ENCODE results near the gene CLCN3.
A peak's percentile ranks its signal among the peaks of the same experiment; 100 is the strongest.

Gene CLCN3

DNA sequence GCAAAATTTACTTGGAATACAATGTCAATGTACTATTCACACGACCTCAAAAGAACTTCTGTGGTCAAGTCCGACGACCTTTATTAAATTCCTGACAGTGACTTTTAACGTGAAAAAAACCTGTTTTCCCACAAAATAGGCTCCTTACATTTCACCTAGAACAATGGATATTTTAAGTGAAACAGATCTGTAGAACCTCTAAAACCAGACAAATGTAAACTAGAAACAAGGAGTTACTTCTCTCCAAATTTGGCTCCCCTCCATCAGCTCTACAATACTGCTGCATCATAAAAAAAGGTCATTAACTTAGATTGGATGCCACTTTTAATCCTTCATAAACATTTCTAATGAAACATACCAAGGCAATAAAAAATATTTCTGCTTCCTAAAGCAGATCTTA is 9.2 kb upstream of the CLCN3 start:
- ChIA-PET POLR2A (no interaction called here), CTCF (interaction anchor here (0.7 to 4.2 kb wide), 2 partner anchors 14 to 145 kb away, joined by 3 to 25 read pairs; no protein-coding TSS in a partner anchor)

DNA sequence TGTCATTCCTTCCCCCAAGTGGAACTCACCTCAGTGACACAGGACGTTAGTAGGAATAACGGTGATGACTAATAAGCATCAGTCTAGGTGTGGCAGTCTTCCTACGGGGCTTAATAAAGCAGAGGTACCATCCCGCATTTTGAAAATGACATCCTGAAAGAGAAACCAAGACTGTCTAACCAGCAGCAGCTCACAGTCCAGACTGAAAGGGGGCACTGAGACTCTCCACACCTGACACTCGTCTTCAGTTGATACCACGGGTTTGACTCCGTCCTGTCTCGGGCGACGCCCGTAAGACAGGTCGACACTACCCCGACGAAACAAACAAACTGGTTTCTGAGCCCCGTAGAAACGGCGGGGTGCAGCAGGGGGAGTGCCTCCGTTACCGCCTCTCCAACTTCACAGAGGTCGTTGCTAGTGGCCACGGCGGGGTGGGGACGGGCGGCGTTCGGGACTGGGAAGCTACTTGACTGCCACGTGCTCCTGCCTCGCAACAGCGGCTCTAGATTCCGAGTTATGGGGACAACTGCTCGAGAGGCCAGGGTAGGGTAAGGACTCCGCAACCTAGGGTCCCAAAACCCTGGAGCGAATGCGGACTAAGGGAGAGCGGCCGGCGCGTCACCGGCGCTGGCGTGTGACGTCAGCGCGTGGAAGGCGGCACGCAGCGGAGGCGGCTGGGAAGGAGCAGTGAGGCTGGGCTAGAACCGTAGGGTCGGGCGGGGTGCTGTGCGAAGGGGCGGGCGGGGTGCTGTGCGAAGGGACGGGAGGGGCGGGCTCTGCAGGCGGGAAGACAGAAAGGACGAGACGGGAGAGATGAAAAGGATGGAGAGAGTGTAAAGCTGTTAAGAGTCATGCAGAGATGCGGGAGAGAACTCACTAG is 8.1 kb upstream of the CLCN3 start, which contains the start of gene NEK1:
TSS of gene NEK1 (minus strand) at position 593 of the 880 bp plus-strand sequence. CDS start 9,953 bp downstream, outside the sequence.
- DNase-seq (ENCODE audit: extremely low spot score): peak; percentile 91
- POLR2A ChIA-PET: no interaction called here
- CTCF ChIA-PET: interaction anchor here (1.0 to 4.2 kb wide), 20 partner anchors 9 to 437 kb away, joined by 3 to 25 read pairs (median 7); partner anchors contain the start of gene HPF1
- TF ChIP-seq, protein P1, sequence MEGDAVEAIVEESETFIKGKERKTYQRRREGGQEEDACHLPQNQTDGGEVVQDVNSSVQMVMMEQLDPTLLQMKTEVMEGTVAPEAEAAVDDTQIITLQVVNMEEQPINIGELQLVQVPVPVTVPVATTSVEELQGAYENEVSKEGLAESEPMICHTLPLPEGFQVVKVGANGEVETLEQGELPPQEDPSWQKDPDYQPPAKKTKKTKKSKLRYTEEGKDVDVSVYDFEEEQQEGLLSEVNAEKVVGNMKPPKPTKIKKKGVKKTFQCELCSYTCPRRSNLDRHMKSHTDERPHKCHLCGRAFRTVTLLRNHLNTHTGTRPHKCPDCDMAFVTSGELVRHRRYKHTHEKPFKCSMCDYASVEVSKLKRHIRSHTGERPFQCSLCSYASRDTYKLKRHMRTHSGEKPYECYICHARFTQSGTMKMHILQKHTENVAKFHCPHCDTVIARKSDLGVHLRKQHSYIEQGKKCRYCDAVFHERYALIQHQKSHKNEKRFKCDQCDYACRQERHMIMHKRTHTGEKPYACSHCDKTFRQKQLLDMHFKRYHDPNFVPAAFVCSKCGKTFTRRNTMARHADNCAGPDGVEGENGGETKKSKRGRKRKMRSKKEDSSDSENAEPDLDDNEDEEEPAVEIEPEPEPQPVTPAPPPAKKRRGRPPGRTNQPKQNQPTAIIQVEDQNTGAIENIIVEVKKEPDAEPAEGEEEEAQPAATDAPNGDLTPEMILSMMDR (IDR thresholded peaks at IDR 0.05; ENCODE audit: control extremely low read depth, extremely low read depth, low read depth, missing control alignments): no peak

More for the DNA sequence above, 9.2 kb upstream of the CLCN3 start:
- TF ChIP-seq, protein P1 (IDR thresholded peaks at IDR 0.05; ENCODE audit: control extremely low read depth, extremely low read depth, low read depth, missing control alignments): no peak
- DNase-seq (ENCODE audit: extremely low spot score): no peak

DNA sequence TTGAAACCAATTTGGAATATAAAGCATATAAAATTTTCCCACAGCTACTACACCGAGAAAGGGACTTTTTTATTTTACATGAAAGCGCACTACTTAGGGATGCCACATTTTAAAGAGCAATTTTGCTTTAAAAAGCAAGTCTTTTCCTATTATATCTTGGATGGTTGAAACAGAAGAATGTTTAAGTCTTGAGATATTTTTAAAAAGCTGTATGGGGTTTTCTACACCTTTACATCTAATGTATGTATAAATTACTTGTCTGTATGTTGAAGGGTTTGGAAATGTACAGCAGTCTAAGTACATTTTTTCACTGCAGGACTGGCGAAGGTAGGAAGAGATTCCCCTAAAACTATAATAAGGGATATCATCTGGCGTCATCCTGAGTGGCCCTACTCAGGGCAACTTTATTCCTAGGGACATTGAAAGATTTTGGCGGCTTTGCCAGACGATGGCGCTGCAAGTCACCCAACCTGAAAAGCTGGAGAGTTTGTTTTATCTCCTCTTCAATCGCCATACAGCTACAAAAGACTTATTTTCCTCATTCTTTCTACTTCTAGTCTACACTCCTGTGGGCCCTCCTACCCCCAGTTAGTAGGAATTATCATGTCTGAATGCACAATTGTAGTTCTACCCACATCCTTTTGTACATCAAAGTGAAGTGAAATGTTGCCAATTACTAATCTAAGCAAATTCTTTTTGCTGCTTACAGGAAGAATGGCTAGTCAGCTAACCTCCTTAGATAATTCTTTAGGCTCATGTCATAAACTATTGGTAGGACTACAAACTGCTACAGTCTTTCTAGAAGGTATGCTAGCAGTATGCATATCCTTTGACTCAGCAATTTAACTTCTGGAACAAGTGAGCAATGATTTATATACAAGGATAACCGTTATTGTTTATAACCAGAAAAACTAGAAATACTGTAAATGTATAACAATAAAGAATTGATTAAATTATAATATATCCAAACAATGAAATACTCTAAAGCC is 7.2 kb upstream of the CLCN3 start:
- peak; percentile 52 for DNase-seq (ENCODE audit: extremely low spot score)
- ChIA-PET POLR2A (interaction anchor here (1.0 kb wide), 1 partner anchor 130 kb away, joined by 3 read pairs; no protein-coding TSS in a partner anchor), CTCF (interaction anchor here (0.6 to 4.2 kb wide), 31 partner anchors 8 to 690 kb away, joined by 3 to 25 read pairs (median 4); partner anchors contain the start of genes CBR4 and HPF1)
- TF ChIP-seq, protein P1 (IDR thresholded peaks at IDR 0.05; ENCODE audit: control extremely low read depth, extremely low read depth, low read depth, missing control alignments): peak; percentile 82

DNA sequence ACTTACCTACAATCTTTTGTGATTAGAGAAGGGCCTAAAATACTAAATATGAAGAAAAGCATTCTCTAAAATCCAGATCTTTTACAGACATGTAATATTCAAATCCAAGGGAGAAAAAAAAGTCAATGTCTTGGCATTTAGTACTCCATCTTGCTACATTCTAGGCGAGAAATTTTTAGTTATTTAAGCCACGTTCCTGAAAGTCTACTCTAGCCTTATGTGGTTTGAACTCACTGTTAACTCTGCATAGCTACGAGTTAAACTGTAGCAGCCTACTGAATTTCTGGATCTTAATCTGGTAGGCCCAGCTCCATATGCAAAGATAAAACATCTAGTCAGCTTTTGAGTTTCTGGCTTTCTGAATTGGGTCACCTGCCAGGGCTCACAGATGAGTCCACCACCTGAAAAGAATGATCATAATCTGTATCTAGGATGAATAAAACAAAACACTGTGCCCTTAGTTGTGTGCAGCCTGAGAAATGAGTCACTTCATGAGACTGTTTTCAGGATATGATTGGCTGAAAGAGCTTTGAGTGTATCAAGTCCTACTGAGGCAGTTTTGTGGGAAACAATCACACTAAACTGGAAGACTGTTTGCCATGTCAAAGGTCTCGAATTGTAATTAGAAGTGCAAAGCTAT is 4.8 kb upstream of the CLCN3 start:
- no peak for DNase-seq (ENCODE audit: extremely low spot score)
- POLR2A ChIA-PET: no interaction called here
- TF ChIP-seq, protein P1 (IDR thresholded peaks at IDR 0.05; ENCODE audit: control extremely low read depth, extremely low read depth, low read depth, missing control alignments): no peak
- CTCF ChIA-PET: interaction anchor here (0.8 kb wide), 1 partner anchor 11 kb away, joined by 4 read pairs; no protein-coding TSS in a partner anchor

DNA sequence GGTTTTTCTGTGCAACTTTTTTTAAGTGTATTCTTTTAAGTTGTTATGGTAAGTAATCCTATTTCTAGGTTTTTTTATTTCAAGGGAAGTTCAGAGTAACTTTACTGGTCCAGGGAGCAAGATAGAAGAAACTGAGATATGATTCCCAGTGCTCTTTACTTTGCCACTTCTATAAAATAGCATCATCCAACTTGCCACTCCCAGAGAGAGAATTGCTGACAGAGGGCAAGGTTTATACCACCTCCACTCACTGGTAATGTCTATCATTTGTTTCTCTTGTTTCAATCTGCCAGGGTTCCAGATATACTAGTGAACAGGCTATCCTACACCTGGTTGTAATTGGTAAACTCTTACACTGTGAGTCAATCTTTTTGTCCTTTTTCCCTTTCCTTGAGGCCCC is 3.5 kb upstream of the CLCN3 start:
- TF ChIP-seq, protein P1 (IDR thresholded peaks at IDR 0.05; ENCODE audit: control extremely low read depth, extremely low read depth, low read depth, missing control alignments): no peak
- ChIA-PET CTCF (no interaction called here), POLR2A (no interaction called here)
- no peak for DNase-seq (ENCODE audit: extremely low spot score)
